Gastroesophageal sphincter (tissue), 3 donors: ENCODE measurements around the gene SORD.
"Not testable (repeated sequence)": the region's sequence is repeated elsewhere in the genome, so short reads cannot be mapped to it uniquely, and the experiment has no call there.

Source experiments
- CTCF ChIP-seq, 4 experiments: fragments of 200-600 bp in 2 of 4; fragments of 450-650 bp in 2 of 4; sonication (generic) in 1 of 4; IDR thresholded peaks; one replicate each; pipeline ENCODE4 v1.5.1; 2017 to 2019; ENCODE audit warnings: antibody characterized with exemption in 4 of 4, mild to moderate bottlenecking in 2 of 4, moderate library complexity in 2 of 4
- EP300 ChIP-seq: sonication (generic); formaldehyde crosslinking; IDR thresholded peaks from one replicate; pipeline ENCODE4 v1.6.1; 2017; ENCODE audit warnings: antibody characterized with exemption, mild to moderate bottlenecking

GRCh38 chr15:45075440-45076320 lies 52.7 kb downstream of the SORD start:
- TF ChIP-seq EP300; CTCF (IDR thresholded peaks at IDR 0.05): not testable (repeated sequence)
